Mucosa of descending colon (tissue), 3 donors: Measurements from ENCODE around the gene ZNF740. TPM values are rescaled to one million over a fixed set of nuclear protein-coding genes. Genes with fewer than 3 reads are reported as not detected.
A peak's percentile ranks its signal among the peaks of the same experiment; 100 is the strongest.
"Not testable (repeated sequence)": the region's sequence is repeated elsewhere in the genome, so short reads cannot be mapped to it uniquely, and the experiment has no call there.

Source experiments
- ATAC-seq: fragments of 200-7000 bp; cut with Tn5 transposase; one replicate; pipeline ENCODE4 v1.9.1; 2020; ENCODE audit warnings: mild to moderate bottlenecking, moderate library complexity
- DNase-seq, 3 donors: peaks; one replicate each; pipeline ENCODE4 v3.0.0-alpha.2; 2020
- H3K36me3 ChIP-seq: fragments of 200-600 bp; one replicate; pipeline ENCODE4 v1.8.0; 2021; ENCODE audit warnings: low read depth, mild to moderate bottlenecking
- H3K4me1 ChIP-seq: fragments of 200-600 bp; one replicate; pipeline ENCODE4 v1.8.0; 2021; ENCODE audit warnings: low read depth, mild to moderate bottlenecking
- H3K4me3 ChIP-seq: fragments of 200-600 bp; one replicate; pipeline ENCODE4 v1.8.0; 2021; ENCODE audit warnings: mild to moderate bottlenecking
- H3K9me3 ChIP-seq: fragments of 200-600 bp; one replicate; pipeline ENCODE4 v1.8.0; 2021; ENCODE audit warnings: mild to moderate bottlenecking
- intact Hi-C, 2 donors: fragments of 100-400 bp; cut with DNase I in 1 of 2; cut with micrococcal nuclease in 1 of 2; formaldehyde crosslinking; loops; one replicate each; pipeline versions ENCODE4 v1.11.0 to v1.11.1; 2022; cut with DNase I, micrococcal nuclease
- total RNA-seq, 3 donors: library from RNA; stranded (reverse); fragmentation: NEBNext Ultra II Directional in 2 of 3; extraction: Animal tissue kit (Norgen Biotek cat#: 25700) in 2 of 3; gene quantifications; one replicate each; pipeline versions ENCODE4 v1.2.1 to v1.2.4, GENCODE V29; 2021 to 2023
- TF ChIP-seq, protein P1 (sequence below): fragments of 200-600 bp; IDR thresholded peaks from one replicate; pipeline ENCODE4 v1.8.0; 2022; ENCODE audit warnings: antibody characterized with exemption, mild to moderate bottlenecking
- donor health status: DM: no; HTN: no; CAD: no; lungs with moderate emphysema.
- donor health status: DM: no; HTN: no; CAD: no.
- donor health status: DM: no; HTN: yes; CAD: no.

ZNF740 gene
- total RNA-seq, 3 donors from 2014 or later: 26.1 to 52.9 (median 46.0) TPM

GRCh38 chr12:53201639-53202038 is 21.1 kb downstream of the ZNF740 start:
- Histone ChIP-seq H3K4me3 (no peak overlapping the region), H3K36me3 (no peaks in the 10 kb centered on the region), H3K4me1 (peaks cover 18% of the 10 kb centered on the region), H3K9me3 (no peaks in the 10 kb centered on the region)
- intact Hi-C loops: no loop called here
- DNase-seq (no peak), ATAC-seq (no peak)
- TF ChIP-seq, protein P1, sequence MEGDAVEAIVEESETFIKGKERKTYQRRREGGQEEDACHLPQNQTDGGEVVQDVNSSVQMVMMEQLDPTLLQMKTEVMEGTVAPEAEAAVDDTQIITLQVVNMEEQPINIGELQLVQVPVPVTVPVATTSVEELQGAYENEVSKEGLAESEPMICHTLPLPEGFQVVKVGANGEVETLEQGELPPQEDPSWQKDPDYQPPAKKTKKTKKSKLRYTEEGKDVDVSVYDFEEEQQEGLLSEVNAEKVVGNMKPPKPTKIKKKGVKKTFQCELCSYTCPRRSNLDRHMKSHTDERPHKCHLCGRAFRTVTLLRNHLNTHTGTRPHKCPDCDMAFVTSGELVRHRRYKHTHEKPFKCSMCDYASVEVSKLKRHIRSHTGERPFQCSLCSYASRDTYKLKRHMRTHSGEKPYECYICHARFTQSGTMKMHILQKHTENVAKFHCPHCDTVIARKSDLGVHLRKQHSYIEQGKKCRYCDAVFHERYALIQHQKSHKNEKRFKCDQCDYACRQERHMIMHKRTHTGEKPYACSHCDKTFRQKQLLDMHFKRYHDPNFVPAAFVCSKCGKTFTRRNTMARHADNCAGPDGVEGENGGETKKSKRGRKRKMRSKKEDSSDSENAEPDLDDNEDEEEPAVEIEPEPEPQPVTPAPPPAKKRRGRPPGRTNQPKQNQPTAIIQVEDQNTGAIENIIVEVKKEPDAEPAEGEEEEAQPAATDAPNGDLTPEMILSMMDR: no peak

DNA sequence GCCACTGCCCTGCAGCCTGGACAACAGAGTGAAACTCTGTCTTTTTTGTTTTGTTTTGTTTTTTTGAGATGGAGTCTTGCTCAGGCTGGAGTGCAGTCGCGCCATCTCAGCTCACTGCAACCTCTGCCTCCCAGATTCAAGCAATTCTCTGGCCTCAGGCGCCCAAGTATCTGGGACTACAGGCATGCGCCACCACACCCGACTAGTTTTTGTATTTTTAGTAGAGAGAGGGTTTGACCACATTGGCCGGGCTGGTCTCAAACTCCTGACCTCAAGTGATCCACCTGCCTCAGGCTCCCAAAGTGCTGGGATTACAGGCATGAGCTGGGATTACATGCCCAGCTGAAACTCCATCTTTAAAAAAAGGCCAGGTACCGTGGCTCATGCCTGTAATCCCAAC is 21.8 kb downstream of the ZNF740 start:
- H3K4me3 ChIP-seq, ATAC-seq, H3K9me3 ChIP-seq, DNase-seq, intact Hi-C loops, H3K36me3 ChIP-seq: not testable (repeated sequence)
- peaks cover 25% of the 10 kb centered on the region for H3K4me1 ChIP-seq

DNA sequence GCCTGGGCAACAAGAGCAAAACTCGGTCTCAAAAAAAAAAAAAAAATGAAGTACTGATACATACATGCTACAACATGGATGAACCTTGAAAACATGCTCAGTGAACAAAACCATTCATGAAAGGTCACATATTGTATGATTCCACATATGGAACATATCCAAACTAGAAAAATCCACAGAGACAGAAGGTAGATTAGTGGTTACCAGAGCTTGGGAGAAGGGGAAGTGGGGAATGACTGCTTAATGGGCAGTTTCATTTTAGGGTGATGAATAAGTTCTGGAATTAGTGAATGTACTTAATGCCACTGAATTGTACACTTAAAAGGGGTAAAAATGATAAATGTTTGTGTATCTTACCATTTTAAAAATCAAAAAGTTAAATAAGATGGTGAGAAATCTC is 23.8 kb downstream of the ZNF740 start:
- ATAC-seq (no peak), DNase-seq (no peak)
- H3K4me1 ChIP-seq: peaks cover 29% of the 10 kb centered on the region
- intact Hi-C loops: no loop called here
- H3K4me3 ChIP-seq: no peak overlapping the region
- TF ChIP-seq, protein P1: no peak
- no peaks in the 10 kb centered on the region for H3K36me3 ChIP-seq
- no peaks in the 10 kb centered on the region for H3K9me3 ChIP-seq

GRCh38 chr12:53205747-53206419 is 25.4 kb downstream of the ZNF740 start:
- Histone ChIP-seq H3K9me3 (no peaks in the 10 kb centered on the region), H3K4me3 (no peak overlapping the region), H3K4me1 (peaks cover 30% of the 10 kb centered on the region), H3K36me3 (no peaks in the 10 kb centered on the region)
- DNase-seq (peak in 1 of 3 donors; percentile 80), ATAC-seq (peak; percentile 60)
- intact Hi-C loops: no loop called here
- TF ChIP-seq, protein P1: no peak

- Histone ChIP-seq H3K4me3 (no peak within 1 kb of the TSS), H3K4me1 (peaks cover 30% of the 10 kb centered on the region), H3K36me3 (no peaks in the 10 kb centered on the region), H3K9me3 (no peaks in the 10 kb centered on the region)
- intact Hi-C loops: no loop called here
- TF ChIP-seq, protein P1: no peak
- ATAC-seq (peak; percentile 91), DNase-seq (peak; percentile 76 to 86 (median 79))
Measured at GRCh38 chr12:53207042-53207441, 26.5 kb downstream of the ZNF740 start, which contains the start of gene ITGB7. Gene ITGB7, minus strand, starts transcription at chr12:53207251. Its CDS starts 6,808 bp downstream, at chr12:53200443.

DNA sequence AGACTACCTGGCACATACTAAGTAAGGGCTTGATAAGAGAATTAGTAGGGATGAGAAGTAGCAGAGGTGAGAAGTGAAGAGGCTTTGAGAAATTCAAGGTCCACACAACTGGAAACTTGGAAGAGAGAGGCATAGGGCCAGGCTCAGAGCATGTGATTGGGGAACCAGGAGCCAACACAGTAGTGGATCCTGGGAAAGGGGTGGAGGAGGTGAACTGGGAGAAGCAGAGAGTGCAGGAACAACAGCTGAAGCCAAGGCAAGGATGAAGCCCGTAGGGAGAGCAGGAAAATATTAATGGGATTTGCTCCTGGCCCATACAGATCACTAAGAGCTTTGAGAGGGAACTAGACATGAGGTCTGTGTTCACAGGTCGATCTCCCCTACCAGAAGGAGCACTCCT is 27.9 kb downstream of the ZNF740 start:
- H3K4me3 ChIP-seq: no peak overlapping the region
- H3K36me3 ChIP-seq: no peaks in the 10 kb centered on the region
- peaks cover 30% of the 10 kb centered on the region for H3K4me1 ChIP-seq
- DNase-seq (no peak), ATAC-seq (no peak)
- TF ChIP-seq, protein P1: no peak
- H3K9me3 ChIP-seq: no peaks in the 10 kb centered on the region
- intact Hi-C loops: no loop called here
